SK-N-SH treated with all-trans-retinoic acid at 6 μM for 48 hours (cell line): Measurements from ENCODE around the gene HSD11B1L.

Source experiments
- ATAC-seq: fragments of 200-7000 bp; cut with Tn5 transposase; 3 replicates; pipeline ENCODE4 v1.9.1; 2020; ENCODE audit warnings: mild to moderate bottlenecking, moderate library complexity
- ARNTL ChIP-seq: fragments of 450-650 bp; formaldehyde crosslinking; IDR thresholded peaks from 2 replicates; pipeline ENCODE4 v1.5.0; 2020; ENCODE audit warnings: low read depth, mild to moderate bottlenecking, moderate library complexity, borderline replicate concordance
- BACH2 ChIP-seq: fragments of 250-450 bp; sonication (Bioruptor Pico); IDR thresholded peaks from 2 replicates; pipeline ENCODE4 v1.9.0; 2021; ENCODE audit warnings: mild to moderate bottlenecking, borderline replicate concordance
- ESRRG ChIP-seq: fragments of 250-450 bp; sonication (Bioruptor Pico); IDR thresholded peaks from 2 replicates; pipeline ENCODE4 v1.6.1; 2021; ENCODE audit warnings: mild to moderate bottlenecking
- GLIS3 ChIP-seq: fragments of 250-450 bp; sonication (Bioruptor Pico); IDR thresholded peaks from 2 replicates; pipeline ENCODE4 v1.5.0; 2020; ENCODE audit warnings: mild to moderate bottlenecking, moderate library complexity
- ISL1 ChIP-seq: fragments of 250-450 bp; sonication (Bioruptor Pico); IDR thresholded peaks from 2 replicates; pipeline ENCODE4 v2.1.2; 2022; ENCODE audit warnings: mild to moderate bottlenecking, moderate library complexity
- OSR1 ChIP-seq: fragments of 250-450 bp; sonication (Bioruptor Pico); IDR thresholded peaks from 2 replicates; pipeline ENCODE4 v1.8.0; 2022; ENCODE audit warnings: moderate library complexity, mild to moderate bottlenecking, inconsistent platforms
- PPARA ChIP-seq: fragments of 250-450 bp; sonication (Bioruptor Pico); IDR thresholded peaks from 2 replicates; pipeline ENCODE4 v1.5.0; 2020; ENCODE audit warnings: mild to moderate bottlenecking, borderline replicate concordance
- RARB ChIP-seq: fragments of 250-450 bp; sonication (Bioruptor Pico); IDR thresholded peaks from 2 replicates; pipeline ENCODE4 v1.8.0; 2021; ENCODE audit warnings: mild to moderate bottlenecking, moderate library complexity
- SNAI2 ChIP-seq: fragments of 250-450 bp; sonication (Bioruptor Pico); IDR thresholded peaks from 2 replicates; pipeline ENCODE4 v1.5.0; 2020; ENCODE audit warnings: mild to moderate bottlenecking, moderate library complexity
- TCF4 ChIP-seq: fragments of 250-450 bp; sonication (Bioruptor Pico); IDR thresholded peaks from 2 replicates; pipeline ENCODE4 v1.8.0; 2021; ENCODE audit warnings: mild to moderate bottlenecking, moderate library complexity, borderline replicate concordance
- TOX ChIP-seq: fragments of 250-450 bp; sonication (Bioruptor Pico); IDR thresholded peaks from 2 replicates; pipeline ENCODE4 v1.8.0; 2021; ENCODE audit warnings: mild to moderate bottlenecking, moderate library complexity, borderline replicate concordance
- ZC3H10 ChIP-seq: fragments of 250-450 bp; sonication (Bioruptor Pico); IDR thresholded peaks from 2 replicates; pipeline ENCODE4 v1.5.1; 2021; ENCODE audit warnings: mild to moderate bottlenecking, moderate library complexity
- ZFP3 ChIP-seq: fragments of 250-450 bp; sonication (Bioruptor Pico); IDR thresholded peaks from 2 replicates; pipeline ENCODE4 v1.5.0; 2020; ENCODE audit warnings: mild to moderate bottlenecking, moderate library complexity
- ZFP30 ChIP-seq: fragments of 450-650 bp; formaldehyde crosslinking; IDR thresholded peaks from 2 replicates; pipeline ENCODE4 v1.5.0; 2022; ENCODE audit warnings: mild to moderate bottlenecking, moderate library complexity
- ZNF565 ChIP-seq: fragments of 450-650 bp; formaldehyde crosslinking; conservative IDR thresholded peaks from 2 replicates; pipeline ENCODE4 v1.5.0; 2020; ENCODE audit warnings: low read depth, mild to moderate bottlenecking, moderate library complexity
- ZNF70 ChIP-seq: fragments of 450-650 bp; formaldehyde crosslinking; IDR thresholded peaks from 2 replicates; pipeline ENCODE4 v1.5.0; 2020; ENCODE audit warnings: mild to moderate bottlenecking, moderate library complexity
- ZNF8 ChIP-seq: fragments of 450-650 bp; formaldehyde crosslinking; IDR thresholded peaks from 2 replicates; pipeline ENCODE4 v1.5.0; 2020; ENCODE audit warnings: mild to moderate bottlenecking, moderate library complexity
- TF ChIP-seq, protein P1 (sequence below): fragments of 250-450 bp; sonication (Bioruptor Pico); IDR thresholded peaks from 2 replicates; pipeline ENCODE4 v1.8.0; 2020; ENCODE audit warnings: mild to moderate bottlenecking, moderate library complexity, borderline replicate concordance
- TF ChIP-seq, protein P2 (sequence below): fragments of 250-450 bp; sonication (Bioruptor Pico); IDR thresholded peaks from 2 replicates; pipeline ENCODE4 v1.5.0; 2020; ENCODE audit warnings: mild to moderate bottlenecking, moderate library complexity
- TF ChIP-seq, protein P3 (sequence below): fragments of 250-450 bp; sonication (Bioruptor Pico); IDR thresholded peaks from 2 replicates; pipeline ENCODE4 v1.8.0; 2021; ENCODE audit warnings: low read depth, mild to moderate bottlenecking, moderate library complexity, borderline replicate concordance
- TF ChIP-seq, protein P4 (sequence below): fragments of 250-450 bp; sonication (Bioruptor Pico); IDR thresholded peaks from 2 replicates; pipeline ENCODE4 v1.5.1; 2021; ENCODE audit warnings: mild to moderate bottlenecking, moderate library complexity
- TF ChIP-seq, protein P5 (sequence below): fragments of 250-450 bp; sonication (Bioruptor Pico); IDR thresholded peaks from 2 replicates; pipeline ENCODE4 v1.5.1; 2020; ENCODE audit warnings: low read depth, mild to moderate bottlenecking, moderate library complexity

Gene HSD11B1L

DNA sequence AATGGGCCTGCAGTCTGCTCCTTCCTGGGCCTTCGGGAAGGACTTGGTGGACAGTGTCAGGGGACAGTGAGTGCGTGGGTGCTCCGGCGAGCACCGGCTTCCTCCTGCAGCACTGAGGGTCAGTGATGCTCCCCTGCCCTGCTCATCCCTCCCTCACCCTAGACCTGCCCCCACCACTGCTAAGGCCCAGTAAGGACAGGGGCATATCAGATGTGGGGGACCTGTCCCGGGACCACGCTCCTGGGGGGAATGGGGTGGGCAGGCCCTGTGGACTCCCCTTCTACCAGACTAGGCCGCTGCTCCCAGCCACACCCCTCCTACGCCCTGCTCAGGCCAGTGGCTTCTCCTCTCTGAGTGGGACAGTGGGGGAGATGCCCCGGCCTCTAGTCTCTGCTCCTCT, 3.7 kb upstream of the HSD11B1L start:
- ATAC-seq, result no peak
- TF ChIP-seq ARNTL (CRISPR knock-in tag), result no peak
- TF ChIP-seq, protein P1, sequence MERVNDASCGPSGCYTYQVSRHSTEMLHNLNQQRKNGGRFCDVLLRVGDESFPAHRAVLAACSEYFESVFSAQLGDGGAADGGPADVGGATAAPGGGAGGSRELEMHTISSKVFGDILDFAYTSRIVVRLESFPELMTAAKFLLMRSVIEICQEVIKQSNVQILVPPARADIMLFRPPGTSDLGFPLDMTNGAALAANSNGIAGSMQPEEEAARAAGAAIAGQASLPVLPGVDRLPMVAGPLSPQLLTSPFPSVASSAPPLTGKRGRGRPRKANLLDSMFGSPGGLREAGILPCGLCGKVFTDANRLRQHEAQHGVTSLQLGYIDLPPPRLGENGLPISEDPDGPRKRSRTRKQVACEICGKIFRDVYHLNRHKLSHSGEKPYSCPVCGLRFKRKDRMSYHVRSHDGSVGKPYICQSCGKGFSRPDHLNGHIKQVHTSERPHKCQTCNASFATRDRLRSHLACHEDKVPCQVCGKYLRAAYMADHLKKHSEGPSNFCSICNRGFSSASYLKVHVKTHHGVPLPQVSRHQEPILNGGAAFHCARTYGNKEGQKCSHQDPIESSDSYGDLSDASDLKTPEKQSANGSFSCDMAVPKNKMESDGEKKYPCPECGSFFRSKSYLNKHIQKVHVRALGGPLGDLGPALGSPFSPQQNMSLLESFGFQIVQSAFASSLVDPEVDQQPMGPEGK (CRISPR knock-in tag), result no peak
- no peak for TF ChIP-seq ZNF565 (CRISPR knock-in tag)
- no peak for TF ChIP-seq ZFP30 (CRISPR knock-in tag)
- TF ChIP-seq ZC3H10 (CRISPR knock-in tag), result no peak
- TF ChIP-seq OSR1 (CRISPR knock-in tag), result no peak

DNA sequence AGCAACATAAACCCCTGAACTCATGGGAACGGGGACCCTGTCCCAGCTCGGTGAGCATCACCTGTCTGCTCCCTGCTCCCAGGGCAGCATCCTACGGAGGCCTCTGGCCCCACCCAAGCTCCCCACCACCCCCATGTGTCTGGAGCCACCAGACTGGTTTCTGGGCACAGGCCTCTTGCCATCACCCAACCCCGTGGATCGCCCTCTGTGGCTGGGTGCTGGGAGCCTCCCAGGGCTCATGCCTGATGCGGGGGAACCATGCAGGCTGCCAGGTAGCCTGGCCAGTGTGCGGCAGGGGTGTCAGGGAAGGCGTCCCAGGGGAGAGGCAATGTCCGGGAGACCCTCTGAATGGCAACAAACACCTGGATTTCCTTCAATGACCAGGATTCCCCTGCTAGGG, 3.2 kb upstream of the HSD11B1L start:
- TF ChIP-seq RARB (CRISPR knock-in tag) (no peak), TOX (CRISPR knock-in tag) (no peak), ESRRG (CRISPR knock-in tag) (no peak), ZC3H10 (CRISPR knock-in tag) (no peak), SNAI2 (no peak)

DNA sequence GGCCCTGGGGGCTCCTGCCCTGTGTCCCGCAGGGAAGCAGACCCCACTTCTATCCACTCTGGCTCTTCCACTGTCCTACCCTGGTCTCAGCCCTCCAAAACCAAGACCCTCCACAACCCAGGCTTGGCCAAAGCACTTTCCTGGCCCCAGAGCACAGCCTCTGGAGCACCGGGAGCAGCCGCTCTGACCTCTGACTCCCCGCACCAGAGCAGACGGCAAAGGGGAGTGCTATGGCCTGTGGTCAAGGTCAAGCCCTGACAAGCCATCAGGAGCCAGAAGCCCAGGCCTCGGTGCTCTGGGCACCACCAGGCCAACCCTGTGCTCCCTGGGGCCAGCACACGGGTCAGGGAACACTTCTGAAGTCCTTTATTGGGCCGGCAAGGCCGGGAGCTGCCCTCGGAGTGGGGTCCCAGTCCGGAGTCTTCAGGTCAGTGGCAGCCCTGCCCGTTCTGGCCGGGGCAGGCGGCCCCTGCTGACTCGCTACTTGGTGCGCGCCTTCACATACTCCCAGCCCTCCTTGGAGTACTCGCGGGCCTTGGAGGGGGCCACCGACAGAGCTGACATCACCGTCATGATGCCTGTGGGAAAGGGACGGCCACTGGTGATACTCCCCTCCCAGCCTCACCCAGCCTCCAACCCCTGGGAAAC, 2.6 kb upstream of the HSD11B1L start:
- ATAC-seq, result no peak
- TF ChIP-seq ARNTL (CRISPR knock-in tag) (no peak), ZNF70 (CRISPR knock-in tag) (no peak), PPARA (no peak), RARB (CRISPR knock-in tag) (no peak), GLIS3 (no peak), TCF4 (CRISPR knock-in tag) (no peak), ZC3H10 (CRISPR knock-in tag) (no peak), ZFP30 (CRISPR knock-in tag) (no peak), ESRRG (CRISPR knock-in tag) (no peak), BACH2 (CRISPR knock-in tag) (no peak), ZNF8 (no peak), ISL1 (CRISPR knock-in tag) (no peak), ZFP3 (CRISPR knock-in tag) (no peak), ZNF565 (CRISPR knock-in tag) (no peak)
- TF ChIP-seq, protein P2, sequence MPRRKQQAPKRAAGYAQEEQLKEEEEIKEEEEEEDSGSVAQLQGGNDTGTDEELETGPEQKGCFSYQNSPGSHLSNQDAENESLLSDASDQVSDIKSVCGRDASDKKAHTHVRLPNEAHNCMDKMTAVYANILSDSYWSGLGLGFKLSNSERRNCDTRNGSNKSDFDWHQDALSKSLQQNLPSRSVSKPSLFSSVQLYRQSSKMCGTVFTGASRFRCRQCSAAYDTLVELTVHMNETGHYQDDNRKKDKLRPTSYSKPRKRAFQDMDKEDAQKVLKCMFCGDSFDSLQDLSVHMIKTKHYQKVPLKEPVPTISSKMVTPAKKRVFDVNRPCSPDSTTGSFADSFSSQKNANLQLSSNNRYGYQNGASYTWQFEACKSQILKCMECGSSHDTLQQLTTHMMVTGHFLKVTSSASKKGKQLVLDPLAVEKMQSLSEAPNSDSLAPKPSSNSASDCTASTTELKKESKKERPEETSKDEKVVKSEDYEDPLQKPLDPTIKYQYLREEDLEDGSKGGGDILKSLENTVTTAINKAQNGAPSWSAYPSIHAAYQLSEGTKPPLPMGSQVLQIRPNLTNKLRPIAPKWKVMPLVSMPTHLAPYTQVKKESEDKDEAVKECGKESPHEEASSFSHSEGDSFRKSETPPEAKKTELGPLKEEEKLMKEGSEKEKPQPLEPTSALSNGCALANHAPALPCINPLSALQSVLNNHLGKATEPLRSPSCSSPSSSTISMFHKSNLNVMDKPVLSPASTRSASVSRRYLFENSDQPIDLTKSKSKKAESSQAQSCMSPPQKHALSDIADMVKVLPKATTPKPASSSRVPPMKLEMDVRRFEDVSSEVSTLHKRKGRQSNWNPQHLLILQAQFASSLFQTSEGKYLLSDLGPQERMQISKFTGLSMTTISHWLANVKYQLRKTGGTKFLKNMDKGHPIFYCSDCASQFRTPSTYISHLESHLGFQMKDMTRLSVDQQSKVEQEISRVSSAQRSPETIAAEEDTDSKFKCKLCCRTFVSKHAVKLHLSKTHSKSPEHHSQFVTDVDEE, result no peak
- TF ChIP-seq, protein P3, sequence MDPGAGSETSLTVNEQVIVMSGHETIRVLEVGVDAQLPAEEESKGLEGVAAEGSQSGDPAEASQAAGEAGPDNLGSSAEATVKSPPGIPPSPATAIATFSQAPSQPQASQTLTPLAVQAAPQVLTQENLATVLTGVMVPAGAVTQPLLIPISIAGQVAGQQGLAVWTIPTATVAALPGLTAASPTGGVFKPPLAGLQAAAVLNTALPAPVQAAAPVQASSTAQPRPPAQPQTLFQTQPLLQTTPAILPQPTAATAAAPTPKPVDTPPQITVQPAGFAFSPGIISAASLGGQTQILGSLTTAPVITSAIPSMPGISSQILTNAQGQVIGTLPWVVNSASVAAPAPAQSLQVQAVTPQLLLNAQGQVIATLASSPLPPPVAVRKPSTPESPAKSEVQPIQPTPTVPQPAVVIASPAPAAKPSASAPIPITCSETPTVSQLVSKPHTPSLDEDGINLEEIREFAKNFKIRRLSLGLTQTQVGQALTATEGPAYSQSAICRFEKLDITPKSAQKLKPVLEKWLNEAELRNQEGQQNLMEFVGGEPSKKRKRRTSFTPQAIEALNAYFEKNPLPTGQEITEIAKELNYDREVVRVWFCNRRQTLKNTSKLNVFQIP (CRISPR knock-in tag), result no peak
- TF ChIP-seq, protein P4, sequence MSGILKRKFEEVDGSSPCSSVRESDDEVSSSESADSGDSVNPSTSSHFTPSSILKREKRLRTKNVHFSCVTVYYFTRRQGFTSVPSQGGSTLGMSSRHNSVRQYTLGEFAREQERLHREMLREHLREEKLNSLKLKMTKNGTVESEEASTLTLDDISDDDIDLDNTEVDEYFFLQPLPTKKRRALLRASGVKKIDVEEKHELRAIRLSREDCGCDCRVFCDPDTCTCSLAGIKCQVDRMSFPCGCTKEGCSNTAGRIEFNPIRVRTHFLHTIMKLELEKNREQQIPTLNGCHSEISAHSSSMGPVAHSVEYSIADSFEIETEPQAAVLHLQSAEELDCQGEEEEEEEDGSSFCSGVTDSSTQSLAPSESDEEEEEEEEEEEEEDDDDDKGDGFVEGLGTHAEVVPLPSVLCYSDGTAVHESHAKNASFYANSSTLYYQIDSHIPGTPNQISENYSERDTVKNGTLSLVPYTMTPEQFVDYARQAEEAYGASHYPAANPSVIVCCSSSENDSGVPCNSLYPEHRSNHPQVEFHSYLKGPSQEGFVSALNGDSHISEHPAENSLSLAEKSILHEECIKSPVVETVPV, result no peak
- TF ChIP-seq, protein P5, sequence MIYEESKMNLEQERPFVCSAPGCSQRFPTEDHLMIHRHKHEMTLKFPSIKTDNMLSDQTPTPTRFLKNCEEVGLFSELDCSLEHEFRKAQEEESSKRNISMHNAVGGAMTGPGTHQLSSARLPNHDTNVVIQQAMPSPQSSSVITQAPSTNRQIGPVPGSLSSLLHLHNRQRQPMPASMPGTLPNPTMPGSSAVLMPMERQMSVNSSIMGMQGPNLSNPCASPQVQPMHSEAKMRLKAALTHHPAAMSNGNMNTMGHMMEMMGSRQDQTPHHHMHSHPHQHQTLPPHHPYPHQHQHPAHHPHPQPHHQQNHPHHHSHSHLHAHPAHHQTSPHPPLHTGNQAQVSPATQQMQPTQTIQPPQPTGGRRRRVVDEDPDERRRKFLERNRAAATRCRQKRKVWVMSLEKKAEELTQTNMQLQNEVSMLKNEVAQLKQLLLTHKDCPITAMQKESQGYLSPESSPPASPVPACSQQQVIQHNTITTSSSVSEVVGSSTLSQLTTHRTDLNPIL (CRISPR knock-in tag), result no peak

More for the DNA sequence above, 3.2 kb upstream of the HSD11B1L start:
- ATAC-seq, result no peak
